ENCODE results near the gene MPDZ.

Gene MPDZ

DNA sequence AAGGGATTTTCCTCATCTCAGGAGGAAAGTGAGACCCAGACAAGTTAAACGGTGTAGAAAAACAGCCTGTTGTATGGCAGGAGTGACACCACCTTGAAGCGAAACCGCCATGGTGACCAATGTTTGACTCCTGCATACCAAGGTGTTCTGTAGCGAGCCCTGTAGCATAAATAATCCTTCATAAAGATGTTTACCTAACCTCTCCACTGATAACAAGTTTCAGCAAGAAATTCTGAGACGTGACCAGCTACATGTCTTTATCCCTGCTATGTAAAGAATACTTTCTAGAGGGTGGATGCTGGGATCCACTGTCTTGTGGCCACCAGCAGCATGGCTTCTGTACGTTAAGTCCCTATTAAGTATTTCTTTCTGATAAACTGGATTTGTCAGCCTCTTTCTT, 148.1 kb downstream of the MPDZ start:
- no peak for DNase-seq

DNA sequence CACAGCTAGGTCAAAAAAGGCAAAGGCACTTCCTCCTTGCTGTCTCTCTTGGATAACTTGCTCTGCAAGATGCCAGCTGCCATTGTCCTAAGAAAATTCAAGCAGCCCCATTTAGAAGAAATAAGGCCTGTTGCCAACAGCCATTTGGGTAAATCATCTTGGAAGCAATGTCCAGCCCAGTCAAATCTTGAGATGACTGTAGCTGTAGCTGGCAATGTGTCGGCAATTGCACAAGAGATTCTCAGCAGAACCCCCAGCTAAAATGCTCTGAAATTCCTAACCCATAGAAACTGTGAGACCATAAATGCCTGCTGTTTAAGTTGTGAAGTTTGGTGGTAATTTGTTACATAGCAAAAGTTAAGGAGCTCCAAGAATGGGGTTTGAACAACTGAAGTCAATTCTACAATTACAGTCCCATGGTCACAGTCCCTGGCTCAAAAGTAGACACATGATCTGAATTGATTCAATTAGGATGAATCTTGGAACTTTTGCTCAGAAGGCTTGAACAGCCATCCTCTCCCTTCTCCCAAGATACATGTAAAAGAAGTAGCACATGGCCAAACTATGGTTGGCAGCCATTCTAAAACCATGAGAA, 151.1 kb downstream of the MPDZ start:
- DNase-seq: no peak

DNA sequence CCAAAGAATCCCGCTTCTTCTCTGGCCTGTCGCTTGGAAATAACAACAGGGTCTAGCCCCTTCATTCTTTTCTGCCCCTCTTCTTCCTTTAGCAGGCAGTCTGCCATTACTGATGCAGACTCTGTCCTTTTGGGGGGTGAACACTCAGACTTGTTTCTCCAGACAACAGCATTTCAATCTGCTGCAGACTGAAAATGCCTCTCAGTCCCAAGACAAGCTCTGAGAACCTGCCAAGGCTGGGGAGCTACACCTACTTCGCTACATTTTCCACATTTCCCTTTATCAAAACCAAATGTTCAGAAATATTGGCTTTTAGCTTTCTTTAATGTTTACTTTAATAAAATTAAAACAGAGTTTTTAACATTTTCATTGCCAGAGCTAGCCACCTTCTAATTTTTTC, 152.4 kb downstream of the MPDZ start:
- DNase-seq: no peak

DNA sequence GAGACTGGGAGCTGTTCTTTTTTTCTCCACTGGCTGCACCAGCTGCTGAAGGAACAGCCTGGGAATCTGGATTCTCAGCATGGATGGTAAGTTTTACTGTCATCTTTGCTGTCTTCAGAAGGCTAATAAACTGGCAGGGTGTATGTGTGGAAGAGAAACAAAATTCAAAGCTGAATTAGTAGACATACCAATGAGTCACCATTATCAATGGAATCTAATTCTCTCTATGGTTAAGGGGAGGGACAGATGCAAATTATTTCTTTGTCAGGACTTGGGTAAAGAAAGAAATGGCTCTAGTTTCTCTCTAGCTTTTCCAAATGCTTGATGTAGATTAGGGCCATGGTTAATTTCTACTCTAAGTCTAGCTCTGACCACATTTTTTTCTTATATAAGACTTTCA, 154.2 kb downstream of the MPDZ start:
- DNase-seq: no peak

DNA sequence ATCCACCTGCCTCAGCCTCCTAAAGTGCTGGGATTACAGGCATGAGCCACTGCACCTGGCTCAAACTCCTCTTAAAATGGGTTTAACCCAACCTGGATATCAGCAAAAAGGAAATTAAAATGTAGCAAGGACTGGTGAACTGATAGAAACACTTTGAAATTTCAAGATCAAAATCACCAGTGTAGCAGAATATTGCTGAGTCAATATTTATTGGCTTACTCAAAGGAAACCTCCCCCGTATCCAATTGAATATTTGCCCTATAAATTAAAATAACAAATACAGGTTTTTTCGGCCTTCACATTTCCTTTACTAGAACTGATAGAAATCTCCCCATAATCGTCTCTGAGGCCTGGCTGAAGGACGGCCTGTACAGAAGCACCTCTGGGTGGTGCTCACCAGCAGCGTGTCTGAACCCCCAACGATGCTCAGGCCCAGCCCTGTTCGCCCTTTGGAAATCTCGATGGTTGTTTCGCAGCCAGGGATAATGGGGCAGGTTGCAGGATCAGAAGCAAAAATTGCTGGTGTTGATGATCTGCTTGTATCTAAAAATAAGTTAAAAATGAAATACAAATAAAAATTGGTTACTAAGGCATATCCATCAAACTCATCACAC, 156.6 kb downstream of the MPDZ start:
- DNase-seq: no peak

DNA sequence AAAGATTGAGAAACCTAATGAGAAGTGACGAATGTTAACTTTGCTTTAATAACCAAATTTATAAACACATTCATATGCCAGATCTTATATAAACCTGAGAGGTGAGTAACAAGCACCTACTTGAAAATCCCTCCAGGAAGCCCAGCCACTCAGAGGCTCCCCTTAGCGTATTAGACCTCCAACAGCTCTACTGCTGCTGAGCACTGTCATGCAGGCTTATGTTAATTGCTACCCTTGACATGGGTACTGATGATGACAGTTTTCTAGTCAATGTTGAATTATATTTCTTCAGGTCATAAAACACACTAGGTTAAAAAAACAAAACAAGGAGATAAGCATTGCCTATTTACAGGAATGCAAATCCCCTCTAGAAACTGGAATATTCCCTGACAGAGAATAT, 161.2 kb downstream of the MPDZ start:
- no peak for DNase-seq

DNA sequence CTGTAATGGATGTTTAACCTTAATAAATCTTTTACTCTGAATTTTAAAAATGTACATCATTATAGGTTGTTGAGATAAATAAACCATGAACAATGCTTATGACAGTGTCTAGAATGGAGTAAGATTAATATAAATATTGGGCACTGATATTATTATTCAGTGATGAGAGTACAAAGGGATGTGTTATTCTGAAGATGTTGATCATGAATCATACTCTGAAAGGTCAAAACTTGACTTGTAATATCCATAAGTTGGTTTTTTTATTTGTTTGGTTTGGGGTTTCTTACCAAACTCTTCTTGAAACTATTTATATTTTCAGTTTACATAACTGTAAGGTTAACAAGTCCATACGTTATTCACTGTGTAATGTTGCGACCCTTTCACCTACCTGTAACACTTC, 163.2 kb downstream of the MPDZ start:
- DNase-seq: no peak

DNA sequence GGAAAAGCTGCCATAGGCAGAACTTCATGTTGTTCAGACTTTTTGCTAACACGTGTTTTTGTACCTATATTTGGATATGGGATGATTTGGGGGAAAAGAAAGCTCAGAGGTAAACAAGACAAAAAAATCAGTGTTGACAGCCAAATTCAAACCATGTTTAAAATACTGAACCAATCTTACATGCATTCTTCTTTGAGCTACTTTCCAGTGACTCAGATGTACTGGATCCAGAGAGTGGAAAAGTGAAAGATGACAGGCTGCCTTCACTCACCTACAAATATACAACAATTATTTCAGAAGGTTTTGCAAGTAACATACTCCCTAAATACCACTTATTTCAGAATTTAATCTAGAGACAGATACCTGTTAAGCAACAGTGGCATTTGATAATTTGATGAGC, 165.7 kb downstream of the MPDZ start:
- no peak for DNase-seq

DNA sequence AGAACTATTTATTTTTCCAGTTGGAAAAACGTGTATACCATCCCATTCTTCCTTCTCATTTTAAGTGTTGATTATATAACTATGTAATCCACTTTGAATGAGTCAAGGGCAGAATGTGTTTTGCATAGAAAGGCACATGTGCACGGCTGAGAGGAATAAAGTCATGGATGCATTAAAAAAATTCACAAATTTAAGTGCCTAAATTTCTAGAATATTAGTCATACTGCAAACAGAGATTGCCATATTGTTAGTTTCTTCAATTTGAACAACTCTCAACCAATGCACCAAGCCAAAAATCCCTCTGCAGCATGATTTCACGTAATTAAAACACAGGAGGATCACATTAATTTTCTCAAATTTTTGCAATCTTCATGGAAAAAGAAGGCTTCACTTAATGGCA, 166.3 kb downstream of the MPDZ start:
- no peak for DNase-seq

DNA sequence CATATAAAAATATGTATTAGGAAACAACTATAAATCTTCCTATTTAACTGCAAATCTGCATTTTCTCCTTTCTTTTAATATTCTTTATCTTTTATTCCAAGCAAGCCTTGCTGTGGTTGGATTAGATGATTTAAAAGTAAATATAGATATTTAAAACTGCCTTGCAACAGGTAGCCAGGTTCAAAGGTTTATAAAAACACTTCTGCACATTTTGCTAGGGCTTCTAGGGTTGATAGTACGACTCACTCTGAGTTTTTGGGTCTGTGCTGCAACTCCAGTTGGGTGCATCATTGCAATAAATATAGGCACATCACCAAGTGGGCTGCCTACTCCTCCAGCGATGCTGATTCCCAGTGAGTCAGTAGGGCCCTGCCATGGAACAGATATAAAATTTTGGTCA, 167.7 kb downstream of the MPDZ start:
- no peak for DNase-seq

DNA sequence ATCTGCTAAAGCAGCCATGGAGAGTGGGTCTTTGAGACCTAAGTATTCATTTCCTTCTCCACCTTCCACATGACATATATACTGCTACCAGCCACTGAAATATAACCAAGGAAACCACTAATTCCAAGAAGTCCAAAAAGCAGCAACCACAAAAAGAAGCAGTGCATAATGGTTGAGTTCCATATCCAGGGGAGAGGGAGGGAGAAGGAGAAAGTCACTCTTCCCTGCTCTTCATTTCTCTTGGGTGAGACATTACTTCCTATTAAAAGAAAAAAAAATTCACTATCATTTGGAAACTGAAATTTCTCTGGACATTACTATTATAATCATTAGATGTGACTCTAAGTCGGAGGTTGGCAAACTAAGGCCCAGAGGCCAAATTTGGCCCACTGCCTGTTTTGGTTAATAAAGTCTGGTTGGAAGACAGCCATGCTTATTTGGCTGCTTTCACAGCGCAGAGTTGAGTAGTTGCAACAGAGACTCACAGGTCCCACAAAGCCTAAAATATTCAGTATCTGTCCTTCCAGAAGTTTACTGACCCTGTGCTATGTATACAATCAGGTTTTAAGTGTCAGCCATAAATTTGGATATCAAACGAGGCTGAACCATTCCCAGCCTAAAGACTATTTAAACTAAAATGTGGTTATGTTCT, 168.6 kb downstream of the MPDZ start:
- no peak for DNase-seq

DNA sequence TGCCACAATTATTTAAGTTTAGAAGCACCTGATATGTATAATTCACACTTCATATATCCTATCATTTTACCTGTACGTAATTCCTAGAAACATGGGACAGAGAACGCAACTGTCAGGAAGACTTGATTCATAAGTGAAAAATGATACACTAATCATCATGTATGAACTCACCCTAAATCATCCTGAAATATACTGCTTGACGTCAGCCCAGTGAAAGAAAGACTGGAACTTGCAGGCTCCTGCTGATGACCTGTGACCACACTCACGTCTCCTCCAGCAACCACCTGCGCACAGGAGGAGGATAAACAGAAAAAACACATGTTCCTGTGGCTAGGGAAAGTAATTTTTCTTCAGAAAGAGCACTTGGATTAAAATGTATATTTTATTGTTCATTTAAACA, 169.7 kb downstream of the MPDZ start:
- no peak for DNase-seq

DNA sequence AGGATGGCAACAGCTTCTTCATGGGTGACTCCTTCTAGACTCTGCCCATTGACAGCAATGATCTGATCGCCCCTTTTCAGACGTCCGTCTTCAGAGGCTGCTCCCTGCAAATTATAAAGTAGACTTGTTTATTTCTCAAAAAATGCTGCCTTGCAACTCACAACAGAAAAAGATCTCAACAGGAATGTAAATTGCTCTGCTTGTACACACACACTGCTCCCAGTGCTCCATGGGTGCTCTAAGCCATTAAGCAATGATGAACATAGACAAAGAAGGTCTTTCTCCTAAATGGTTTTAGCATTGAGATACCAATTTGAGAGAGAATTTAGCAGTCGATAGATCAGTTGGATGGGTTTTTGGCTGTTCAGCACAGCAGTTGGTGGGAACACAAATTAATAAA, 172.5 kb downstream of the MPDZ start:
- DNase-seq: no peak

DNA sequence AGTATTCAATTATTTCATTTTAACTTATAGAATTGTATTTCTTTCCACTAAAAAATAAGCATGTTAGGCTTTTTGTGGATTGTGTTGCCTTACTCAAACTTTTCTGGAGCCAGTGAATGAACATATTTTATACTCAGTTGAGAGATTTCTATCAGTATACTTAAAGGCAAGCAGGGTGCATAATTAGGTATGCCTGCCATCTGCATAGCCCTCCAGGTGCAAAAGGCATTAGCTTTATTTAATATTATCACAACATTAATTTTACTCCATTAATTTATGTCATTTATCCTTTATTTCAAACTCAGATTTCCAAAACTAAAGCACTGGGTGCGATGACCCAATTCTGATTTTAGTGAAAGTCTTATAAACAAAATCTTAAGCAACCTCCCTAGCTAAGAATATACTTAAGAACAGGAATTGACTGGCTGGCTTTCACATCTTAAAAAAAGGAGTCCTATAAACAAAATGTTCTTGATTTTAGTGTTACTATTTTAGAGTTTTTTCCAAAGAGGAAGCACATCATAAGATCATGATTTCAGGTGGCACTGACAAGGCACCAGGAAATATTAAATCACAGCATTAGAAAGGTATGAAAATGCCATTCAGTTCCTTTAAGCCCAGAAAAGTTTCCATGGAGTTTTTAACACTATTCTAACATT, 178.4 kb downstream of the MPDZ start:
- DNase-seq: no peak

DNA sequence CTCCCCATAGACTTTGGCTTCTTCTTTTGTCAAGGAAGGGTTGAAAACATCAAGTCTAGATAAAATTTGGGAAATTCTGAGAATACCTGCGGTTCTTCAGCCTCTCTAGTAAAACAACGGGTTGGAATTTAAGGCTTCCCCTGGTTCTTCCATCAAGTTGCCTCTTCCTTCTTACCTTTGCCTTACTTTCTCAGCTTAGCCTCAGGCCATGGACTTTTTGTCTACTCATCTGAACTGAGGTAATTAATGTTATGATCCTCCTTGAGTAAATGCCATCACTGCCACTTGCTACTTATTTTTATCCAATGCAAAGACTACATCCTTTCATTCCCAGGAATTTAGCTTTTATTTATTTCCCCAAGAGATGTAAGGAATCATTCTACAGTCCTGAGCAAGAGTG, 184.4 kb downstream of the MPDZ start:
- no peak for DNase-seq

DNA sequence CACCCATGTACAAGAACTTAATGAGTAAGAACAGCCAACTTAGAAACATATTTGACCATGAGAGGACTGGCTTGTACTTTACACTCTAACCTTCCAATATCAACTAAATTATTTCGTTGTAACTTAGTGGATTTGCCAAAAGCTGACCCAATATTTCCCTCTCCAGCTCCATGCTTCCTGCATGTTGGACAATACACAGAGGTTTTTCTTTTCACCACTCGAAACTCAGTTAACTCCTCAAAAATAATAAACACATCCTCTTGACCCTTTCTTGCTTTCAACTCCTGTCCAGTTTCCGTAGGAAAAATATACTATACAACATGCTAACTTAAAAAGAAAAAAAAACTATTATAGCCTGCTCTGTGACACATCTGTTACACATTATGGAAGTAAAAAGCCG, 188.9 kb downstream of the MPDZ start:
- no peak for DNase-seq

DNA sequence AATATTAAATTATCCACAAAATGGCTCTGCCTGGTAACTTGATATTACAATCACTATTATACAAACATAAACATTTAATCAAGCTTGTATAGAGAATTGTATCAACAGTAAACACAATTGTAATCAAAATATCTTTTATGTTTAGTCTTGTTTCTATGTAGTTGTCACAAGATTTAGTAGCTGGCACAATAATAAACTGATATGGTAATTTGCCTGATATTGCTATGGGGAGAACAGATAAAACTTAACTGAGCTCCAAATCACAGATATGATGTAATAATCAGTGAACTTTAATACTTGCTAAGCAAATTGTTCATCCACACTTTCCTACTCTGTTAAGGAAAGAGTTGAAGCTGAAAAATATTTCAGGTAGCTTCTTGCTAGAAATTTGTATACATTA, 189.8 kb downstream of the MPDZ start:
- DNase-seq: no peak

DNA sequence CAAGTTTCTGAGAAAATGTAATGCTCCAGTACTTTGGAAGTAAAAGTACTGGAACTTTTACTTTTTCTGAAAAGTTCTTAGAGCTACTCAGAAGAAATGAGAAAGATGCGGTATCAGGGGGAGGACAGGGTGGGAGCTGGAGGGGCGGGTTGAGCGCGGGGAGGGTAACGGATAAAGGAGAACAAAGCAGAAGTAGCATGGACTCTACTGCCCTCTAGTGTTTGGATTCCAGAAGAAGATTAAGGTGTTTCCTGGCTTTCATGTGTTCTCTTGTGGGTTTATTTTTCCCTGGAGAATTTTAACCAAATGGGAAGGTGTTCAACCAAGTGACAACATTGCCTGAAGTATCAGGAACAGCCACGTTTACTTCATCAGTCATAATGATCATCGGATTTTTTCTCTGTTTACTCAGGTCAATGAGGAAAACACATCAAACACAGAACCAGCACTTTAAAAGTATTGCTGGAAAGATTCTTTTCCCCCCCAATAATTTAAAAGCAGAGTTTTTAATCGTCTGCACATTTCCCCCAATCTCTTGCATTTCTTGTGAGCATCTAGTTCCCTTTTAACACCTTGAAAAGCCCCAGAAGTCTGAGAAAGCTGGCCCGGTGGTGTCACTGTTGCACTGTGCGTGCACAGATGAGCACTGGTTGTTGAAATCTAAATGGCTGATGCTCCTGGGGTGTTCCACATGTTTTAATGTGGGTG, 190.6 kb downstream of the MPDZ start:
- DNase-seq: peak; percentile 36

DNA sequence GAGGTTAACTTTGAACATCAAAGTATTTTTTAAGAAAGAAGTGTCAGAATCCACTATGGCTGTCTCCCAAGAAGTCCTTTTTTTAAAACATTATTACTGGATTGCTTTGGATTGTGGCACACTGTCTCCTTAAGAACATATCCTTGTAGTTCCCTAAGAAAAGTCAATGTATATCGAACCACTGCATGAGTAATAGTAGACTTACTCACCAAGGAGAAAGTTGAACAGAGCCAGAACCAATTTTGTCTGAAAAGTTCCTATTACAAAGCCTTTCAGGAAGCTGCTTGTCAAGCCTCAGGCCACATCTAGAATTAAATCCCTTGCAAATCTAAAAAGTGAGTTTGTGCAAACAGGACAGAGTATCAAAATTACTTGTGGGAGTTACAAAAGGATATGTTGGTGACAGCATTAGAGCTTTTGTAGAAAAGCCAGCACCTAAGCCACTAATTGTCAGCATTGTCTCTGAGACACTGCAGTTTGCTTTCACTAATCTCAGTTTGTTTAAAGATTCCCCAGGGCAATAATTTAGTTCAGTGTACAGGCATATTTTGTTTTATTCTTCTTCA, 195.4 kb downstream of the MPDZ start:
- no peak for DNase-seq

DNA sequence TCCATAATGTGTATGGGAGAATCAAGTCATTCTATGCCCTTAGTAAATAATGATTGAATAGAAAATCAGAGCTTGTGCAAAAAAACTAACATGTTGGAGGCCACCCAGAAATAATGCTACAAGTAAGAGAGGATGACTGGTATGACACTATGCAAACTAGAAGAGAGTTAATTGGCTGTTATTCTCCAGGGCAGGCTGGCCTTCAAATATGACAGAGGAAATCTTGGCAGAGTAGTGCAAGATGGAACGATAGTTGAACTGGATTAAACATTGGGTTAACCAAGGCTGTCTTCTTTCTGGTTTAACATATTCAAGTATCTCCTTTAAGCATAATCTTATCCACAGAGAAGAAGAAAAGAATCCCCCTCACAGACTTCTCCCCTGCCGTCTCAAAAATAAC, 196.1 kb downstream of the MPDZ start:
- no peak for DNase-seq

DNA sequence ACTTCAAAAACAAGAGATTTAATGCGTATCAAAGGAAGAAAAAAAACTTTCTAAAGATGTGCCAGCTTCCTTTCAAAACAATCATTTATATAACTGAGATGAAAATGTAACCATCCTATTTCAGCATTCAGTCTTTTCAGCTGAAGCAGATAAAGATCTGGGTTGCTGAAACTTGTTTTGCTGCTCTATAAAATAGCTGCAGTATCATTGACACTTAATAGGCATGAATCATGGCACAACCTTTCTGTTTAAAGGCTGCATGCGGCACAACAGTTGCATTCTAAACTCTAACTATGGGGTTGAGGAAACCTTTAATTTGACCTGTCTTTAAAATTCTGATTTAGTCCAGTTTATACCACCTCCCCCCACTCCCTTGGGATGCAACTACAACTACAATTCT, 196.7 kb downstream of the MPDZ start:
- DNase-seq: no peak

DNA sequence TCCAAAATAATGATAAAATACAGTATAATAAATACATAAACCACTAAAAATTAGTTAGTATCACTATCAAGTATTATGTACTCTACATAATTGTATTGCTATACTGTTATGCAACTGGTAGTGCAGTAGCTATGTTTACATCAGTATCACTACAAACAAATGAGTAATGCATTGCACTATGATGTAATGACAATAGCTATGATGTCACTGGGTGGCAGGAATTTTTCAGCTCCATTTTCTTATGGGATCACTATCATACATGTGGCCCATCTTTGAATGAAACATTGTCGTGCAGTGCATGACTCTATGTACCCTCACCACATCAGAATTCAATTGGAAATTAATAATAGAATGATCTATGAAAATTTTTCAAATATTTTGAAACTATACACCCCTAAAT, 201.3 kb downstream of the MPDZ start:
- DNase-seq: no peak

DNA sequence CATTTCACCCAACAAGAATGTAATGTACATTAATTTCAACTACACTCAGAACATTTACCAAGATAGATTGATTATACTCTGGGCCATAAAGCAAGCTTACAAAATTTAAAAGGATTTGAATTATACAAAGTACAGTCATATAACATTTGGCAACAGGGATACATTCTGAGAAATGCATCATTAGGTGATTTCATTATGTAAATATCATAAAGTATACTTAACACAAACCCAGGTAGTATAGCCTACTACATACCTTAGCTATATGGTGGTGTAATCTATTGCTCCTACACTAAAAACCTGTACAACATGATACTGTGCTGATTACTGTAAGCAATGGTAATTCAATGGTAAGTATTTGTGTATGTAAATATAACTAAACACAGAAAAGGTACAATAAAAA, 202.9 kb downstream of the MPDZ start:
- DNase-seq: no peak

Data from NCI-H1048 (cell line).